ENCODE measurements around the gene PDP2.
"Not testable (repeated sequence)": the region's sequence is repeated elsewhere in the genome, so short reads cannot be mapped to it uniquely, and the experiment has no call there.

The PDP2 gene

DNA sequence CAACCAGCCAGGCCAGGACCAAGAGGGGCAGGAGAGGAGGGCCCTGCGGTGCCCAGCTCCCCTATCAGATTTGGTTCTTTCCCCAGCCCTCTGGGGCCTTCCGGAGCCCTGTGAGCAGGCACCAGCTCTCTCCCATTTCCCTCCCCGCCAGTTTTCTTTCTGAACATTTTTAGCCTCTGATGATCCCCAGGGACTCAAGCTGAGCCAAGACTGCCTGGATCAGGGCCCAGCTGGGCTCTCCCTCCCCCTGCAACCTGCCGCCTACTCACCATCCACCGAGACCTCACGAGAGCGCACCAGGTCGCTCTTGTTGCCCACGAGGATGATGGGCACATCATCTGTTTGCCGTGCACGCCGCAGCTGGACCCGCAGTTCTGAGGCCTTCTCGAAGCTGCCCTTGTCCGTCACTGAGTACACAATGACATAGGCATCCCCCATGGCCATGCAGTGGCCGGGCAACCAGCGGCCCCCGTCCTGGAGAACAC lies 43.0 kb downstream of the PDP2 start:
- no peak for FAIRE-seq

DNA sequence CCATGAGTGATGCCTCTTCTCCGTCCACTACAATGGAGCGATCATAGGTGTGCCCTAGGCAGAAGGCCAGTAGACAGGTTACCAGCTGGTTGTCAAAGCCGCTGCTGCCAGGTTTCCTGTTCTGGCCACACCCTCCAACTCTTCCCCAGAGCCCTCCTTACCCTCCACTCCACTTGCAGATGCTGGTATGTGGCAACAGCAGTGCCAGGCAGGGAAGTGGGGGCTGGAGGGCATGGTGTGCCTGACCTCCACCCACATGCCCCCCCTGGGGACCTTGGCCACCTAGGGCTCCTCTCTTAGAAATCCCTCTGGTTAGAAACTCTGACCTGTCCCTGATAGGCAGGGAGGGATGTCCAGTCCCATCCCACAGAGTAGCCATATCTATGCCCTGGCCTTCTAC lies 43.6 kb downstream of the PDP2 start:
- FAIRE-seq, result no peak

DNA sequence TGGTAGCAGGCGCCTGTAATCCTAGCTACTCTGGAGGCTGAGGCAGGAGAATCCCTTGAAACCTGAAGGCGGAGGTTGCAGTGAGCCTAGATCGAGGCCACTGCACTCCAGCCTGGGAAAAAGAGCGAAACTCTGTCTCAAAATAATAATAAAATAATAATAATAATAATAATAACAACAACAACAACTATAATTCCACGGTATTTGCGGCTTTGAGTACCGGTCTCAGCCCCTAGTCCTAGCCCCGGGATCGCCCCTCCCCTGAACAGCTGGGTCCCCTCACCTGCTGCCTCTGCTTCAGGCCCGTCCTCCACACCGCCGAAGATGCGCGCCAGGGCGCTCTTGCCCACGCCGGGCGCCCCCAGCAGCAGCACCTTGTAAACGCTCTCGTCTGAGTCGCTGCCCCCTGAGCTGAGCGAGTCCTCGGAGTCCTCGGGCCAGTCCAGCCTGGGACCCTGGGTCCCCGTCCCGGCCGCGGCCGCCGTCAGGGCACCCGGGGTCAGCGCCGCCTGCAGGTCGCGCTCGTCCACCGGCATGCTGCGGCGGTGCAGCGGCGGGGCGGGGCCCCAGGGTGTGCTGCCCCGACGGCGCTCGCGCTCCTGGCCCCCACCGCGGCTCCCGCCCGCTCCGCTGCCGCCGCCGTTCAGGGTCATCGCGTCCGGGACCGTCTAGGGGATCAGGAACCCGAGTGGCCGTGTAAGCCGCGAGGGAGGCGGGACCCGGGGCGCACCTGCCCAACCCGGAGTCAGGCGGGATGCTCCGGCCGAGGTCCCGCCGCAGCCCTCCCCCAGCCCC lies 44.4 kb downstream of the PDP2 start:
- FAIRE-seq, result no peak

DNA sequence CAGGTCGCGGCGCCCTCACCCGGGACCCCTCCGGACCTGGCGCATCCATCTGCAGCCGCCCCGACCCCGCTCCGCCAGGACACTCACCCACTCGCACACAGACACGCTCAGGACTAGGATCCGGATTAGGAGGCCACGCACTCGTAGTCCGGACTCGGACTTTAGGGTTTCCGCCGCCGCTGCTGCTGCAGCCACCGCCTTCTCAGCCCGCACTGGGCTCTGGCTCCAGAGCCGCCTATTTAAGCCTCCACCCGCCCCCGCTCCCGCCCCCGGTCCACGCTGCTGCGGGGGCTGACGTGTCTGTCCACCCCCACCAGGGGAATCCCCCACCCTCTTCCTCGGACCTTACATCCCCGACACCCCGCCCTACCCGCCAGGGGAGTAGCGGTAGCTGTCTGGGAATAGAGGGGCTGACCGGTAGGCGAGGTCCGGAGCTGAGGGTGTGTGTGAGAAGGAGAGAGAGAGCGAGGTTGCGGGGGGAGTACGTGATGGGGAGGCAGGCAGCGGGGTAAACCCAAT lies 45.1 kb downstream of the PDP2 start, which contains the start of gene RRAD:
RRAD (minus strand) TSS at position 214 of the 519 bp plus-strand sequence. CDS start 356 bp downstream, outside the sequence.
- no peak for FAIRE-seq

DNA sequence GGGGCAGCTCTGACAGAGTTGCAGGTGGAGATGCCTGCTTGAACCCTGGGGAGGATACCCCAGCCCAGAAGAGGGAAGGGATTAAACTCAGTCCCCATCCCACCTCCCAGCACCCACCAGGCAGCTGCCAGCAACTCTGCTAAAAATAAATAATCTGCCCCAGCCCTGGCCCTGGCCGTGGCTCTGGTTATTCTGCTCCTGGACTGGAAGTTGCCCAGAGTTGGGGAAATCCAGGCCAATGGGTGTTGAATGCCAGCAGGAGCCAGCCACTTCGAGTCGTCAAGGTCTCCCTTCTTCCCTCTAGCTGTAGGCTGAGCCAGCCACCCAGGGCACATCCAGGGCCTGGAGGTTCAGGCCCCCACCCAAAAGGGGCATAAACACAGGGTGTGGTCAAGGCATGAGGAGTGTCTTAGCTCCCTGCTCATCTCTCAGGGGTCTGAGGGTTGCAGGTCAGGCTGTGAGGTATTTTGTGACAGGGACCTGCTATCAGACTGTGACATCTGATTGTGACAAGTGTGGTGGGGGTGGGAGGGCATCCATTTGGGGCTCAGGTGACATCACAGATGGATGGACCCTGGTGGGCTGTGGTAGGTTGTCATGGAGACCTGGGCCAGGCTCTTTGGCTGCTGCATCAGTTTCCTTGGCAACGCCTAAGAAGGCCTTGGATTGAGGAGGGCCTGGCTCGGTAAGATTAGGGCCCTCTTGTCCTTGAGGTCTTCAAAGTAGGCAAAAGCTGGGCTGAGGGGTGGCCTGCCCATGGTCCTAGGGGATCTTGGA lies 46.0 kb downstream of the PDP2 start:
- FAIRE-seq, result no peak

DNA sequence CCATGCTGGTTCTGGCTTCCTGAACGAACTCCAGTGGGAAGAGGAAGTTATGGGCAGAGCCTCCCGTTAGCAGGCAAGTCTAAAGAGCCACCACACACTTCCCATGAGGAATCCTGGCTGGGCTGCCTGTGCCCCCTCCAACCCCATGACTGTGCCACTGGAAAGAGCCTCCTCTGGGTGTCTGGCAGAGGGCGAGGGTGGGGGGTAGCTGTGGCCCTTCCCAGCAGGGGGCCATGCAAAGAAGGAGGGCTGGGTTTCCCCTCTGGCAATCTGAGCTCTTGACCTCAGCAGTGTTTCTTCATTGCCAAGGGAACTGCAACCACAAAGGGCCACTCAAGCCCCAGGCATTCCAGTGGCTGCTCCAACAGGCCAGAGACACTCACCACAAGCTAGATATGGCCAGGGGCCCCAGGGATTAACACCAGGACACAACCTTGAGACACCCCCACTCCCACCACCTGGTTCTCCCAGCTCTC lies 46.7 kb downstream of the PDP2 start:
- no peak for FAIRE-seq

DNA sequence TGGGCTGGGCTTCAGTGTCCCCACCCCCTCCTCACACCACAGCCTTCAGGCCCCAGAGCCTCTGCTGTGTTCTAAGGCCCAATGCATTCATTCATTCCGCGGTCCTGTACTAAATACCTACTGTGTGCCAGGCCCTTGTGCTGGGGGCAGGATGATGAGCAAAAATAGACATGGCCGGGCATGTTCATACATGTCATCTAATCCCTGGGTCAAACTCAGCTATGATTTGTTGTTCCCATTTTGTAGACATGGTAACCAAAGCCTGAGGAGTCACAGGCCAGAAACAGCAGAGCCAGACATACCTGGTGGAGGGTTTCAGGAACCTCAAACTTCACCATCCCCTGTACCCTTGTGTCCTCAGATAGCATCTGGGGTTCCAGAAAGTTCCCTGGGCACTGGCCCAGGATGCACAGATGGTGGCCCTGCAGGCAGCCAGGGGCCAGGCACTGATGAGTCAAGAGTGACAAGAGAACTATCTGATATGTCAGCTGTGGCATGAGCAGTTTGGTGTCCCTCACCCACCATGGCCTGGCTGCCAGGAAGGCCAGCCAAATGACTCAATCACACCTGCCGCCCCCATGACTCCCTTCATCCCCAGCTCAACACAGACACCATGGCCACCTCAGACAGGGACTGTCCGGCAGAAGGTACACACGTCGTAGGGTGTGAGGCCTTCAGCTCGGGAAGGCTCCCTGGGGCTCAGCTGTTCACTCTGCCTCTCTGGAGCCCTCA lies 47.8 kb downstream of the PDP2 start:
- no peak for FAIRE-seq

DNA sequence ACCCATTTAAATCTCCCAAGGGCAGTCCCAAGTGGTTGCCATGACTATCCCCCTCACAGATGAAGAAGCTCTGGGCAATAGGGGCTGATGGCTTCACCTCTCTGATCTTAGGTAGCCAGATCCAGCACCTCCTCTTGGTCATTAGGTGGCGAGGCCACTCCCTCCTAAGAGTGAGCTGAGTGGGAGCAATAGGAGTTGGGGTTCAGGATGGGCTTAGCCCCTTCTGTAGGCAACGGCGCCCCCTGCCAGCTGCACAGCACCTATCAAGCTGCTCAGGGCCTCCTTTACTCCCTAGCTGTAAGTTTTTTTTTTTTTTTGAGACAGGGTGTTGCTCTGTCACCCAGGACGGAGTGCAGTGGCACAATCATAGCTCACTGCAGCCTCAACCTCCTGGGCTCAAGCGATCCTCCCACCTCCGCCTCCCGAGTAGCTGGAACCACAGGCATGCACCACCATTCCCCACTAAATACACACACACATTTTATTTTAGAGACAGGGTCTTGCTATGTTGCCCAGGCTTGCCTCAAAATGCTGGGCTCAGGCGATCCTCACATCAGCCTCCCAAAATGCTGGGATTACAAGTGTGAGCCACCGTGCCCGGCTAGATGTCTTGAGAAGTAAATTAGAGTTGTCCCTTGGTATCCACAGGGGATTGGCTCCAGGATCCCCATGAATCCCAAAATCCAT lies 48.5 kb downstream of the PDP2 start:
- no peak for FAIRE-seq

DNA sequence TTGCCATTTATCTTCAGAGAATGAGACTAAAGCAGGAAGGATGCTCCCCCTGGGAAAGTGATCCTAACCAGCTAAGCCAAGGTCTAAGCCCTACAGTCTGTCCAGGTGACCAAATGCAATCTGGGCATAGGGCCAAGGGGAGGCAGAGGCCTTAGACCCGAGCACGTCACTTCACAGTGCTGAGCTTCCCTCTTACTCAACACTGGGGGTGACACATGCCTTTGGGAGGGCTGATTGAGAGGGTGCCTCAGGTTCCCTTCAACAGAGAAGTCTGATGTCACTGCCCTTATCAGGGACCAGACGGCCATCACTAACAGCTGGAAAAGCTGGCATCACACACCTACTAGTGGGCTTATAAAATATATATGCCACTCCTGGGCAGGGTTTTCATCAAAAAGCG lies 49.9 kb downstream of the PDP2 start:
- no peak for FAIRE-seq

DNA sequence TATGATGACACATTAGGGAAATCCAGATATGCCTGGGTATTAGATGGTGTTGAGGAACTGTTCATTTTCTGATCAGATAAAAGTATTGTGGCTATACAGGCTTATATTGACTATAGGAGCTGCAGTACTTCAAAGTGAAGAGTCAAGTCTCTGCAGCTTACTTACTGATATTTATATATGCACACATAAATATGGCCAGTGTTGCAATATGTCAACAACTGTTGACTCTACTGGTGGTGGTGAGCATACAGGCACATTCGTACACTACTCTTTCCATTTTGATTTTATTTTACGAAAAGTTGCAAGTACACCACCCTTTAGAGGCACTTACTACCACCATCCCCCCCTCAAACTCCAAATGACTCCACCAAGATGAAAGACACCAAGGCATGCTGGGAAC lies 51.4 kb downstream of the PDP2 start:
- no peak for FAIRE-seq

DNA sequence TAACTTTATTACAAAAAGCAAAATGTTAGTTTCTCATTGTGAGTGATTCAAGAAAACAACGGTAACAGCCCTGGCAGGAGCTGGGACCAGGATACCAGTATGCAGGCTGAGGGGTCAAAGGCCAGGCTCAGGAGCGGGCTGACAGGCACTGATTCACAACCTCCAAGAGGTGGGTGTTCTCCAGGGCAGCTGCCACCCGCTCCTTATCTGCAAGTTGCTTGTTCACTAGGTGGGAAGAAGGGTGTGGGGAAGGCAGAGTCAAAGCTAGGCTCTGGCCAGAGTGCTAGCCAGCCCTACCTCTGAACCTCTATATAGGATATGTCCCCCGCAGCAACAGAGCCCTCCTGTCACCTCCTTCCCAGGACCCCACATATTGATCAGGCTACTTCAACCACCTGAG lies 51.8 kb downstream of the PDP2 start:
- FAIRE-seq, result no peak

DNA sequence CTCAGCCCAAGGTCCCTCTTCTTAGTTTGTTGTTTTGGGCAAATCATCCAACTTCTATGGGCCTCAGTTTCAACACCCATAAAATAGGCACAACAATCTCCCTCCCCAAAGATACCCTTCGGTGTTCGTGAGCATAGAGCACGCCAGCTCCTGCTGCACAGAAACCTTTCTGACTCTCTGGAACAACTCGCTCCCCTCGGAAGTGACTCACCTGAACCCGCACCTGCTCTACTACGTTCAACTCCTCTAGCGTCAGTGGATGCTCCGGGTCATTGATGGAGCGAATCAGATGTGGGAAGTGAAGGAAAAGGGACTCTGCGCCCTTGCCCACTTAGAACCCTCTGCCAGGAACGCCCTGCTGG lies 53.4 kb downstream of the PDP2 start:
- FAIRE-seq, result no peak

DNA sequence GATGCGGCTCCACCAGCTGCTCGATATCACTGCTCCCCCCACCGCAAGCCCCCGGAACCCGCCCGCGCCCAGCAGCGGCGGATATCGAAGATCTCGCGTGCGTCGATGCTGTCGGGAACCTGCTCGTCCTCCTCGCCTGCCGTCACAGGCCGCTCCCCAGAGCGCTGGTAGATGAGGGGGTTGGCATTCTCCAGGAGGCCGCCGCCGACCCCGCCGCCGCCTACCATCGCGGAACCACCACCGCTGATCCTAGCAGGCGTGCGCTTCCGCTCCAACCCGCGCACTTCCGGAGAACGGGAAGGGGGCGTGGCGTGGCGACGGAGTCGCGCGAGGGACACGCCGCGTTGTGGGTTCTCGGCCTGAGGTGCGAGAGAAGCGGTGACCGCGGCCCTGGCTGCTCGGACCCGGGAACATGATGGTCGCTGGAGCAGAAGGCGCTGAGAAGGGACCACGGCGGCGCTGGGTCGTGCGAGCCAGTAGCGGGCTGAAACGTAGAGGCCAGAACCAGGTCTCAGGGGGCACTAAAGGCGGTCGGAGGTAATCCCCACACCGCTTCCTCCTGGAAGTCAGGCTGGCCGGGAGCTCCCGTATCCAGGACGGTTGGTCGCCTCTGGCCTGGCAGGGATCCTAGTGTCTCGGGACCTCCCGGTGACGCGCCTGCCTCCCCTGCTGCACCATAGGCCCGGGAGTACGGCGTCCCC lies 54.0 kb downstream of the PDP2 start, which contains the start of gene CIAO2B:
CIAO2B (minus strand) TSS at position 265 of the 701 bp plus-strand sequence; CDS start at position 227, 38 bp downstream.
- no peak for FAIRE-seq

DNA sequence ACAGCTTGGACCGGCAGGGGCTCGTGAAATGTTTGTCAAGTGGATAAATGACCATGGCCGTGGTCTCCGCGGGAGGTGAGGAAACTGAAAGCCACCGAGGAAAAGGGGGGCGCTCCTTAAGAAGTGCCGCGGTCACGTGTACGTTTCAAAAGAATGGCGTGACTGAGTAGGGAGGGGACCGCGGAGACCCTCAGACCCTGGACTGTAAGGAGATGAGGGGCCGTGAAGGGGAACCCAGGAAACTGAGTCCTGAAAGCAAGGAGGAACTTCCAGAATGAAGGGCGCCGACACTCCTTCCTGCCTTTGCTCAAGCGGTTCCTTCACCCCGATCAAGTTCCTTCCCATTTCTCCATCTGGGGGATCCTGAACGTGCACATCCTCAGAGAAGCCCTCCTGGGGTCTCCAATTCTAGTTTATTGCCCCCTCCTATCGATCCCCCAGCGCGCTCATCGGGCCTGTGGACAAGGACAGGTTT lies 54.6 kb downstream of the PDP2 start:
- FAIRE-seq, result not testable (repeated sequence)

DNA sequence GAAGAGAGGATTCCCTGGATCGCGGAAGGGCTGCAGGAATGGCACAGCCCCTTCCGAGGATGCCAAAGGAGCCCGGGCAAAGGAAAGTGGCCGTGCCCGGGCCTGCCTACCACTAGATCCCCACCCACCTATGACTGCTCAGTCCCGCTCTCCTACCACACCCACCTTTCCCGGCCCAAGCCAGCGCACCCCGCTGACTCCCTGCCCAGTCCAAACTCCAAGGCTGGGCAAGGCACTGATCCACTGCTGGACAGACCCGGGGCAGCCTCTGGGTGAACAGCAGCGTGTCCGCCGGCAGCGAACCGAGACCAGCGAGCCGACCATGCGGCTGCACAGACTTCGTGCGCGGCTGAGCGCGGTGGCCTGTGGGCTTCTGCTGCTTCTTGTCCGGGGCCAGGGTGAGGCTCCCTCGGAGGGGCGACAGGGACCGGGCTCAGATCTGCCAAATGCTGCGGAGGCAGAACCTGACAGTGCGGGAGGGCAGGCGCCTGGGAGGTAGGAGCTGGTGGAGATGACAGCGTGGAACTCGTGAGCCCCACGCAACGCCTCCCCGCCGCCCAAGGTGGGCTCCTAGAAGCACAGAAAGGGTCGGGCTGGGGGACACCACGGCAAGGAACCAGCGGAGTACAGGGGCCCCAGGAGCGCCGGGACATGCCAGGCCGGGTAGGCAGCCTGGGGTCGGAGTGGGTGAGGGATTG lies 55.1 kb downstream of the PDP2 start, which contains the start of gene CES2:
CES2 (plus strand) TSS at position 203 of the 698 bp plus-strand sequence; CDS start at position 323, 120 bp downstream.
- no peak for FAIRE-seq

DNA sequence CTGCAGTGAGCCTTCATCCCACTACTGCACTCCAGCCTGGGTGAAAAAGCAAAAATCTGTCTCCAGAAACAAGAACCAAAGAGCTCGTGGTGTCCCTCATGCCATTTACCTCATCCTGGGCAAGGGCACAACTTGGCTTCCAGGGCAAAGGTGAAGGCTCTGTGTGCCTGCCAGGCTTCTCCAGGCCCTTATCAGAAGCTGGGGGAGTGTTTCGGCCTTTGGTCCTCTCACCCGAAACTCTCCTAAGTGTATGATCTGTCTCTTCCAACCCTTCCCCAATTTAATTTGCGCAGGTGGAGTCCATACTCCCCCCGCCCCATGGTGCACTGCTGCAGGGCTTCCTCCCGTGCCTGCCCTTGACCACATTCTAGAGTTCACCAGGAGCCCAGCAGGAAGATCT lies 56.1 kb downstream of the PDP2 start:
- no peak for FAIRE-seq

DNA sequence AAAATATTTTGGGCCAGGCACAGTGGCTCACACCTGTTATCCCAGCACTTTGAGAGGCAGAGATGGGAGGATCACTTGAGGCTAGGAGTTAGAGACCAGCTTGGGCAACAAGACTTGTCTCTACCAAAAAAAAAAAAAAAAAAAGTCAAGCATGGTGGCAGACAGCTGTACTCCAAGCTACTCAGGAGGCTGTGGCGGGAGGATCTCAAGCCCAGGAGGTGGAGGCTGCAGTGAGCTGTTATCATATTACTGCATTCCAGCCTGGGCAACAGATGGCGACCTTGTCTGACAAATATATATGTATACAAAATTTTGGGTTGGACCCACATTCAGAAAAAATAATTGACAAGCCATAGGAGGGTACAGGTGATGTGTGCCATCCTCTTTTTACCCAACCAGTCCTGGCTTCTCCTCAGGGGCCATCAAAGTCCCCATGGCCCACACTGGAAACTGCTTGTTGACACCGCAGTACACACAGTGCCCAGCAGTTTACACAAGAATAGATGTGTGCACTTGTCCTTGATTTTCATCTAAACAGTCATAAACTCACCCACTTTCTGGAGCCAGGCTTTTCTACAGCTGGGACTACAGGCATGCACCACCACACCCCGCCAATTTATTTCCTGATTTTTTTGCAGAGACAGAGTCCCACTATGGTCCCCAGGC lies 56.7 kb downstream of the PDP2 start:
- FAIRE-seq, result no peak

DNA sequence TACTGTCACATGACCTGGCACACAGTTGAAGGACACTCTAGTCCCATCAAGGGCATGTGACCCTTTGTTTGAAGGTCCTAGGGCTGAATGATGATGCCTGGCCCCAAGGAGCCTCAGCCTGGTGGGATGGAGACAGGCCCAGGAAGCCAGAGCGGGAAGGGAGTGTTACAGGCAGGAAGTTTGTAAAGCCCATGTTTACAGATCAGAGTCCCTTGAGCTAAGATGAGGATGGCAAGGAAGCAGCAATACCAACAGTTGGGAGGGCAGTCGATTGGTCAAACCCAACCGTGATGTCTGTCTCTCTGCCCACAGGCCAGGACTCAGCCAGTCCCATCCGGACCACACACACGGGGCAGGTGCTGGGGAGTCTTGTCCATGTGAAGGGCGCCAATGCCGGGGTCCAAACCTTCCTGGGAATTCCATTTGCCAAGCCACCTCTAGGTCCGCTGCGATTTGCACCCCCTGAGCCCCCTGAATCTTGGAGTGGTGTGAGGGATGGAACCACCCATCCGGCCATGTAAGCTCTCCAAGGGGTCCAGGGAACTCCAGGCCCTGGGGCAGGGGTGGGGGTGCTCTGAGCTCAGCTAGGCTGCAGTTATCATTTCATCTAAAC lies 57.5 kb downstream of the PDP2 start:
- FAIRE-seq, result no peak

DNA sequence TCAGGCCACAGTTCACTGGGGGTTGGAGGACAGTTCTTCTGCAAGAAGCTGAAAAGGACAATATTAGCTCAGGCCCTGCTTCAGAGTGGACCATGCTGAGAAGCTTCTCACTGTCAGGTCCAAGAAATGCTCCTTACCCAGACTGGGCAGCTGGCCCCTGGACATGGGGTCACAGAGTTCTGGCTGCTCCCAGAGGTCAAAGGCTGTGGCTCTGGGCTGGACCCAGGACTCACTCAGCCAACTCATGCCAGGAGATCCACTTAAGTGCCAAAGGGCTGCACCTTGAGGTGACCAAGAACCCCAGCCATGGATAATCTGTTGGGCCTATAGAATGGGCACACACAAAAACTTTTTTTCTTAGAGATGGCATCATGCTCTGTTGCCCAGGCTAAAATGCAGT lies 59.1 kb downstream of the PDP2 start:
- no peak for FAIRE-seq

DNA sequence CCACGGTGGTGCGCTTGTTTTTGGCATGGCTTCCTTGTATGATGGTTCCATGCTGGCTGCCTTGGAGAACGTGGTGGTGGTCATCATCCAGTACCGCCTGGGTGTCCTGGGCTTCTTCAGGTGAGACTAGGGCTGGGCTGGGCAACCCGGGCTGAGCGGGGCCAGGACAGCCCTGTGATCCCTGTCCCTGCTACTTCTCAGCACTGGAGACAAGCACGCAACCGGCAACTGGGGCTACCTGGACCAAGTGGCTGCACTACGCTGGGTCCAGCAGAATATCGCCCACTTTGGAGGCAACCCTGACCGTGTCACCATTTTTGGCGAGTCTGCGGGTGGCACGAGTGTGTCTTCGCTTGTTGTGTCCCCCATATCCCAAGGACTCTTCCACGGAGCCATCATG lies 59.9 kb downstream of the PDP2 start:
- no peak for FAIRE-seq
